Endothelial cell (in vitro differentiated cells): ENCODE results near the gene ACOXL. TPM values are rescaled to one million over a fixed set of nuclear protein-coding genes. Genes with fewer than 3 reads are reported as not detected.

ENCODE experiments used
- DNase-seq: peaks from one replicate; pipeline ENCODE4 v3.0.0; 2021; ENCODE audit warnings: low spot score
- H3K27ac Mint-ChIP-seq: one replicate; pipeline ENCODE4 v1.8.0; 2021; ENCODE audit warnings: mixed read lengths, inconsistent platforms; ENCODE audit not compliant: unreplicated experiment
- H3K27me3 Mint-ChIP-seq: one replicate; pipeline ENCODE4 v1.8.0; 2021; ENCODE audit warnings: mild to moderate bottlenecking, moderate library complexity, mixed read lengths, inconsistent platforms; ENCODE audit not compliant: unreplicated experiment
- H3K36me3 Mint-ChIP-seq: one replicate; pipeline ENCODE4 v1.8.0; 2021; ENCODE audit warnings: mild to moderate bottlenecking, low read depth, mixed read lengths, inconsistent platforms; ENCODE audit not compliant: unreplicated experiment
- H3K4me1 Mint-ChIP-seq: one replicate; pipeline ENCODE4 v1.8.0; 2021; ENCODE audit warnings: mild to moderate bottlenecking, mixed read lengths, inconsistent platforms; ENCODE audit not compliant: unreplicated experiment
- H3K4me3 Mint-ChIP-seq: one replicate; pipeline ENCODE4 v1.8.0; 2021; ENCODE audit warnings: mild to moderate bottlenecking, mixed read lengths, inconsistent platforms; ENCODE audit not compliant: unreplicated experiment
- H3K9me3 Mint-ChIP-seq: one replicate; pipeline ENCODE4 v1.8.0; 2021; ENCODE audit warnings: mixed read lengths, inconsistent platforms; ENCODE audit not compliant: unreplicated experiment
- CTCF ChIP-seq: fragments of 200-600 bp; sonication (generic); IDR thresholded peaks from one replicate; pipeline ENCODE4 v1.5.0; 2021; ENCODE audit warnings: antibody characterized with exemption; ENCODE audit not compliant: unreplicated experiment
- total RNA-seq: library from RNA; stranded (reverse); fragmentation: NEBNext Ultra II Directional; extraction: Animal tissue kit (Norgen Biotek cat#: 25700); gene quantifications from one replicate; pipeline ENCODE4 v1.2.1, GENCODE V29; 2021; ENCODE audit not compliant: unreplicated experiment

ACOXL gene
- total RNA-seq, 1 donor from 2014 or later = 0.44 TPM

GRCh38 chr2:111022633-111023032, 290.3 kb downstream of the ACOXL start:
- Mint-ChIP-seq H3K27ac (no peak overlapping the region), H3K27me3 (peaks cover 4% of the 10 kb centered on the region), H3K4me3 (no peak overlapping the region), H3K9me3 (no peaks in the 10 kb centered on the region), H3K36me3 (no peaks in the 10 kb centered on the region), H3K4me1 (peaks cover 2% of the 10 kb centered on the region)
- no peak for DNase-seq
- no peak for TF ChIP-seq CTCF

- TF ChIP-seq CTCF = no peak
- no peak overlapping the region for H3K27ac Mint-ChIP-seq
- H3K4me3 Mint-ChIP-seq = no peak overlapping the region
- DNase-seq = no peak
- peaks cover 2% of the 10 kb centered on the region for H3K4me1 Mint-ChIP-seq
- H3K9me3 Mint-ChIP-seq = no peaks in the 10 kb centered on the region
- H3K36me3 Mint-ChIP-seq = peaks cover 3% of the 10 kb centered on the region
- H3K27me3 Mint-ChIP-seq = peaks cover 3% of the 10 kb centered on the region
These were observed 292.1 kb downstream of the ACOXL start for GRCh38 chr2:111024496-111024895.

GRCh38 chr2:111025288-111025687, 292.9 kb downstream of the ACOXL start:
- H3K9me3 Mint-ChIP-seq = no peaks in the 10 kb centered on the region
- H3K4me3 Mint-ChIP-seq = no peak overlapping the region
- no peak overlapping the region for H3K27ac Mint-ChIP-seq
- peaks cover 2% of the 10 kb centered on the region for H3K4me1 Mint-ChIP-seq
- TF ChIP-seq CTCF = no peak
- no peak for DNase-seq
- H3K27me3 Mint-ChIP-seq = peaks cover 1% of the 10 kb centered on the region
- peaks cover 3% of the 10 kb centered on the region for H3K36me3 Mint-ChIP-seq

- no peak for DNase-seq
- Mint-ChIP-seq H3K27me3 (no peaks in the 10 kb centered on the region), H3K4me3 (no peak overlapping the region), H3K27ac (no peak overlapping the region), H3K36me3 (peaks cover 3% of the 10 kb centered on the region), H3K9me3 (no peaks in the 10 kb centered on the region), H3K4me1 (no peaks in the 10 kb centered on the region)
- TF ChIP-seq CTCF = no peak
These were observed 296.3 kb downstream of the ACOXL start for GRCh38 chr2:111028720-111029119.

GRCh38 chr2:111029181-111029927, 297.0 kb downstream of the ACOXL start:
- H3K27ac Mint-ChIP-seq = no peak overlapping the region
- no peaks in the 10 kb centered on the region for H3K4me1 Mint-ChIP-seq
- no peaks in the 10 kb centered on the region for H3K9me3 Mint-ChIP-seq
- no peak overlapping the region for H3K4me3 Mint-ChIP-seq
- peaks cover 3% of the 10 kb centered on the region for H3K36me3 Mint-ChIP-seq
- DNase-seq = no peak
- no peak for TF ChIP-seq CTCF
- no peaks in the 10 kb centered on the region for H3K27me3 Mint-ChIP-seq
